Measurements from ENCODE around the gene FHOD3. TPM values are rescaled to one million over a fixed set of nuclear protein-coding genes. Genes with fewer than 3 reads are reported as not detected.

FHOD3 gene
- total RNA-seq, 1 donor from 2014 or later = 5.6 TPM

DNA sequence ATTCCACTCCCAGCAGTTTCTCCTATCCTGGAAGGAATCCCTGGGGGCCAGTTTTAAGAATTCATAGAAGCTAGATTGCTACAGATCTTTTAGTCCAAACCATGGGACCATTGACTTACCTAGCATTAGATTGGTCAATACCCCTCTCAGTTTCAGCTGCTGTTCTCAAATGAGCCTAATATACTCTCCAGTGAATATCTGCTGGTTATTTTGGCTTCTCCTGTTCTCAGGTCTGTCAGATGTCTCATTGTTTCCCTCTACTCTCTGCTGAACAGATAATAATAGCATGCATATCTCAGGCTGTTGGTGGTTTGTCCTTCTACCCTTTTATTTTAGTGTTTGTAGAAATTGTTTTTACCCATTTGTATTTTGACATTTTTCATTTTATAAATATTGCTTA lies 99.5 kb downstream of the FHOD3 start:
- Histone ChIP-seq H3K27ac (no peak overlapping the region), H3K9me3 (no peaks in the 10 kb centered on the region), H3K36me3 (no peaks in the 10 kb centered on the region), H3K4me3 (no peak overlapping the region), H3K27me3 (no peaks in the 10 kb centered on the region), H3K4me1 (no peaks in the 10 kb centered on the region)
- DNase-seq (ENCODE audit: extremely low spot score in 2 of 2) = no peak
- TF ChIP-seq POLR2A (IDR thresholded peaks at IDR 0.05) (no peak), POLR2AphosphoS5 (IDR thresholded peaks at IDR 0.05; ENCODE audit: insufficient read depth in 1 of 2, low read depth in 1 of 2) (no peak)
- TF ChIP-seq, protein P1, sequence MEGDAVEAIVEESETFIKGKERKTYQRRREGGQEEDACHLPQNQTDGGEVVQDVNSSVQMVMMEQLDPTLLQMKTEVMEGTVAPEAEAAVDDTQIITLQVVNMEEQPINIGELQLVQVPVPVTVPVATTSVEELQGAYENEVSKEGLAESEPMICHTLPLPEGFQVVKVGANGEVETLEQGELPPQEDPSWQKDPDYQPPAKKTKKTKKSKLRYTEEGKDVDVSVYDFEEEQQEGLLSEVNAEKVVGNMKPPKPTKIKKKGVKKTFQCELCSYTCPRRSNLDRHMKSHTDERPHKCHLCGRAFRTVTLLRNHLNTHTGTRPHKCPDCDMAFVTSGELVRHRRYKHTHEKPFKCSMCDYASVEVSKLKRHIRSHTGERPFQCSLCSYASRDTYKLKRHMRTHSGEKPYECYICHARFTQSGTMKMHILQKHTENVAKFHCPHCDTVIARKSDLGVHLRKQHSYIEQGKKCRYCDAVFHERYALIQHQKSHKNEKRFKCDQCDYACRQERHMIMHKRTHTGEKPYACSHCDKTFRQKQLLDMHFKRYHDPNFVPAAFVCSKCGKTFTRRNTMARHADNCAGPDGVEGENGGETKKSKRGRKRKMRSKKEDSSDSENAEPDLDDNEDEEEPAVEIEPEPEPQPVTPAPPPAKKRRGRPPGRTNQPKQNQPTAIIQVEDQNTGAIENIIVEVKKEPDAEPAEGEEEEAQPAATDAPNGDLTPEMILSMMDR (IDR thresholded peaks at IDR 0.05) = no peak
- intact Hi-C loops (cut with DNase I) = no loop called here

GRCh38 chr18:36398419-36398818 lies 100.9 kb downstream of the FHOD3 start:
- no peak for TF ChIP-seq POLR2A (IDR thresholded peaks at IDR 0.05)
- TF ChIP-seq, protein P1 (IDR thresholded peaks at IDR 0.05) = no peak
- no peak for TF ChIP-seq POLR2AphosphoS5 (IDR thresholded peaks at IDR 0.05; ENCODE audit: insufficient read depth in 1 of 2, low read depth in 1 of 2)
- no peaks in the 10 kb centered on the region for H3K27me3 ChIP-seq
- intact Hi-C loops (cut with DNase I) = no loop called here
- DNase-seq (ENCODE audit: extremely low spot score in 2 of 2) = no peak
- no peak overlapping the region for H3K27ac ChIP-seq
- H3K4me3 ChIP-seq = no peak overlapping the region
- no peaks in the 10 kb centered on the region for H3K36me3 ChIP-seq
- H3K9me3 ChIP-seq = no peaks in the 10 kb centered on the region
- no peaks in the 10 kb centered on the region for H3K4me1 ChIP-seq

GRCh38 chr18:36399055-36399454 lies 101.5 kb downstream of the FHOD3 start:
- no peaks in the 10 kb centered on the region for H3K4me1 ChIP-seq
- no peak overlapping the region for H3K27ac ChIP-seq
- no peak for DNase-seq (ENCODE audit: extremely low spot score in 2 of 2)
- no peaks in the 10 kb centered on the region for H3K36me3 ChIP-seq
- intact Hi-C loops (cut with DNase I) = no loop called here
- TF ChIP-seq POLR2A (IDR thresholded peaks at IDR 0.05) (no peak), POLR2AphosphoS5 (IDR thresholded peaks at IDR 0.05; ENCODE audit: insufficient read depth in 1 of 2, low read depth in 1 of 2) (no peak)
- TF ChIP-seq, protein P1 (IDR thresholded peaks at IDR 0.05) = no peak
- no peak overlapping the region for H3K4me3 ChIP-seq
- no peaks in the 10 kb centered on the region for H3K9me3 ChIP-seq
- H3K27me3 ChIP-seq = no peaks in the 10 kb centered on the region

DNA sequence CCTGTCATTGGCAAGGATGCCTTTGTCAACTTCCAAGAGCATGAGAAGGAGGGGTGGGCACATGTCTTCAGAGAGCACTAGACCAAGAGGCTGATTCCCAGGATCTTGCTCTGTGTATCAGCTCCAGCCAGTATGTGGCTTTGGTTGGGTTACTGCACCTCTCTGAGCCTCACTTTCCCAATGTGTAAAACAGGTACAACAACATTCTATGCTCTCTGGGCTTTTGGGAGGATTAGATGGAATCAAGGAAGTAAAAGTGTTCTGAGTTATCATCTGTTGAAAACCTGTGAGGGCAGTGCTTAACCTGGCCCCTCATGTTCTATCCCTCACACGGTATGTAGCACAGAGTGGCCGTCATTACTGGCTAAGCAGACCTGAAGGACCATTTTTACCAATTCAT lies 103.9 kb downstream of the FHOD3 start:
- no peak for DNase-seq (ENCODE audit: extremely low spot score in 2 of 2)
- Histone ChIP-seq H3K4me1 (no peaks in the 10 kb centered on the region), H3K36me3 (no peaks in the 10 kb centered on the region), H3K27ac (no peak overlapping the region), H3K9me3 (no peaks in the 10 kb centered on the region), H3K4me3 (no peak overlapping the region), H3K27me3 (no peaks in the 10 kb centered on the region)
- TF ChIP-seq POLR2A (IDR thresholded peaks at IDR 0.05) (no peak), POLR2AphosphoS5 (IDR thresholded peaks at IDR 0.05; ENCODE audit: insufficient read depth in 1 of 2, low read depth in 1 of 2) (no peak)
- TF ChIP-seq, protein P1 (IDR thresholded peaks at IDR 0.05) = no peak
- intact Hi-C loops (cut with DNase I) = no loop called here

DNA sequence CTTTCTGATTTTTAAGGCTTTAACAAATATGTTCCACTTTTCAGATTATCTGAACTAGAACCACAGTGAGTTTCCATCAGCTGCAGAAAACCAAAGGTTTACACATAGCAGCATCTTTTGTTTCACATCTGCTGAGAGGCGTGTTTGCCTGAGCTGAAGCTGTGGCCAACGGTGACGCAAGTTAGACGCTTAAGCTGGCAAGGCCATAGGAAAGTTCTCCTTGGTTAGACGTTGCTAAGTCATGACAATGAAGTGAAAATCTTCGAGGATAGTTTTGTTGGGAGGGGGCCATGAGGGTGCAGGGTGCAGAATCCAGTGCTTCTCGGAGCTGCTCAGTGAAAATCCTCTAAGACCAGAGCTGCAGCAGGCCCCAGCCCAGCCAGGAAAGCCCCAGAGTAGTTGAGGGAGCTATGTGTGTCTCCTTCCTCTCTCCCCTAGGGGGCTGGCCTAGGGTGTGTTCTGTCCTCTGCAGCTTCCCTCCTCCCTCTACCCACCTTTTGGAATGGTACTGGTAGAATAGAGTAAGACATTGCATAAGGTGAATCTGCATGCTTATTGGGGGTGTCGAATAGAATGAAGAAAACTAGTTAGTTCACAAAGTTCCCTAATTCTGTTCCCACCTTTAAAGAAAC lies 105.4 kb downstream of the FHOD3 start:
- TF ChIP-seq, protein P1 (IDR thresholded peaks at IDR 0.05) = no peak
- TF ChIP-seq POLR2A (IDR thresholded peaks at IDR 0.05) = no peak
- TF ChIP-seq POLR2AphosphoS5 (IDR thresholded peaks at IDR 0.05; ENCODE audit: insufficient read depth in 1 of 2, low read depth in 1 of 2) = no peak
- no peak for DNase-seq (ENCODE audit: extremely low spot score in 2 of 2)
- H3K4me3 ChIP-seq = no peak overlapping the region

More for the DNA sequence above, 105.4 kb downstream of the FHOD3 start:
- Histone ChIP-seq H3K27me3 (no peaks in the 10 kb centered on the region), H3K36me3 (no peaks in the 10 kb centered on the region), H3K27ac (no peak overlapping the region), H3K4me1 (no peaks in the 10 kb centered on the region), H3K9me3 (no peaks in the 10 kb centered on the region)
- intact Hi-C loops (cut with DNase I) = no loop called here
